AG04450 (cell line): Measurements from ENCODE around the gene PIAS1. TPM values are rescaled to one million over a fixed set of nuclear protein-coding genes. Genes with fewer than 3 reads are reported as not detected.

ENCODE experiments used
- CTCF ChIA-PET: fragments of 300-600, 350-600 bp; formaldehyde crosslinking; extraction: SDS; loops from one replicate; lab custom pipeline; 2022; ENCODE audit warnings: antibody characterized with exemption, inconsistent platforms; lab: Charles Lee
- POLR2A ChIA-PET: fragments of 350-600 bp; formaldehyde crosslinking; extraction: SDS; loops from one replicate; lab custom pipeline; 2021; ENCODE audit warnings: antibody characterized with exemption, inconsistent platforms; lab: Yijun Ruan, JAX
- DNase-seq: peaks from one replicate; pipeline ENCODE4 v3.0.0-alpha.2; 2011; ENCODE audit warnings: low read depth, low spot score
- H3K27ac ChIP-seq: one replicate; pipeline ENCODE4 v1.5.1; 2012; ENCODE audit warnings: low read depth, low read length, control low read depth
- H3K27me3 ChIP-seq: one replicate; pipeline ENCODE4 v1.6.0; 2012; ENCODE audit warnings: low read length; ENCODE audit not compliant: control insufficient read depth, insufficient read depth
- H3K4me3 ChIP-seq: 2 replicates; pipeline ENCODE4 v1.5.1; 2011; ENCODE audit warnings: mild to moderate bottlenecking, low read depth, low read length, control low read depth
- H3K9me3 ChIP-seq: 2 replicates; pipeline ENCODE4 v1.5.1; 2012; ENCODE audit warnings: low read length; ENCODE audit not compliant: control insufficient read depth, insufficient read depth
- polyA plus RNA-seq: library from polyadenylated mRNA; depleted of rRNA; stranded (reverse); fragments of >200 nt; gene quantifications from 2 replicates; pipeline ENCODE4 v1.2.3, GENCODE V29; 2011
- TF ChIP-seq, protein P1 (sequence below): IDR thresholded peaks from 2 replicates; pipeline ENCODE4 v1.5.1; 2011; ENCODE audit warnings: low read depth, low read length, control low read depth, inconsistent platforms

Gene PIAS1
- polyA plus RNA-seq, 1 experiment, result 38.9 TPM

- ChIA-PET CTCF (interaction anchor here (1.6 kb wide), 1 partner anchor 81 kb away, joined by 6 read pairs; no protein-coding TSS in a partner anchor), POLR2A (no interaction called here)
- H3K27ac ChIP-seq, result no peak overlapping the region
- no peaks in the 10 kb centered on the region for H3K27me3 ChIP-seq
- TF ChIP-seq, protein P1, sequence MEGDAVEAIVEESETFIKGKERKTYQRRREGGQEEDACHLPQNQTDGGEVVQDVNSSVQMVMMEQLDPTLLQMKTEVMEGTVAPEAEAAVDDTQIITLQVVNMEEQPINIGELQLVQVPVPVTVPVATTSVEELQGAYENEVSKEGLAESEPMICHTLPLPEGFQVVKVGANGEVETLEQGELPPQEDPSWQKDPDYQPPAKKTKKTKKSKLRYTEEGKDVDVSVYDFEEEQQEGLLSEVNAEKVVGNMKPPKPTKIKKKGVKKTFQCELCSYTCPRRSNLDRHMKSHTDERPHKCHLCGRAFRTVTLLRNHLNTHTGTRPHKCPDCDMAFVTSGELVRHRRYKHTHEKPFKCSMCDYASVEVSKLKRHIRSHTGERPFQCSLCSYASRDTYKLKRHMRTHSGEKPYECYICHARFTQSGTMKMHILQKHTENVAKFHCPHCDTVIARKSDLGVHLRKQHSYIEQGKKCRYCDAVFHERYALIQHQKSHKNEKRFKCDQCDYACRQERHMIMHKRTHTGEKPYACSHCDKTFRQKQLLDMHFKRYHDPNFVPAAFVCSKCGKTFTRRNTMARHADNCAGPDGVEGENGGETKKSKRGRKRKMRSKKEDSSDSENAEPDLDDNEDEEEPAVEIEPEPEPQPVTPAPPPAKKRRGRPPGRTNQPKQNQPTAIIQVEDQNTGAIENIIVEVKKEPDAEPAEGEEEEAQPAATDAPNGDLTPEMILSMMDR, result no peak
- no peaks in the 10 kb centered on the region for H3K9me3 ChIP-seq
- H3K4me3 ChIP-seq, result no peak overlapping the region
- no peak for DNase-seq
These were observed 19.6 kb downstream of the PIAS1 start for GRCh38 chr15:68073576-68074288.

- CTCF ChIA-PET, result interaction anchor here (0.7 kb wide), 1 partner anchor 13 kb away, joined by 6 read pairs; no protein-coding TSS in a partner anchor
These were observed 21.8 kb downstream of the PIAS1 start for GRCh38 chr15:68075764-68076385.

GRCh38 chr15:68078365-68078764 lies 24.2 kb downstream of the PIAS1 start:
- Histone ChIP-seq H3K9me3 (no peaks in the 10 kb centered on the region), H3K4me3 (no peak overlapping the region), H3K27me3 (no peaks in the 10 kb centered on the region), H3K27ac (no peak overlapping the region)
- TF ChIP-seq, protein P1, result no peak
- CTCF ChIA-PET, result no interaction called here
- POLR2A ChIA-PET, result no interaction called here
- no peak for DNase-seq

More at GRCh38 chr15:68075764-68076385, 21.8 kb downstream of the PIAS1 start:
- TF ChIP-seq, protein P1, result no peak
- no peak for DNase-seq
- POLR2A ChIA-PET, result no interaction called here
- Histone ChIP-seq H3K9me3 (no peaks in the 10 kb centered on the region), H3K27me3 (no peaks in the 10 kb centered on the region), H3K27ac (no peak overlapping the region), H3K4me3 (no peak overlapping the region)

DNA sequence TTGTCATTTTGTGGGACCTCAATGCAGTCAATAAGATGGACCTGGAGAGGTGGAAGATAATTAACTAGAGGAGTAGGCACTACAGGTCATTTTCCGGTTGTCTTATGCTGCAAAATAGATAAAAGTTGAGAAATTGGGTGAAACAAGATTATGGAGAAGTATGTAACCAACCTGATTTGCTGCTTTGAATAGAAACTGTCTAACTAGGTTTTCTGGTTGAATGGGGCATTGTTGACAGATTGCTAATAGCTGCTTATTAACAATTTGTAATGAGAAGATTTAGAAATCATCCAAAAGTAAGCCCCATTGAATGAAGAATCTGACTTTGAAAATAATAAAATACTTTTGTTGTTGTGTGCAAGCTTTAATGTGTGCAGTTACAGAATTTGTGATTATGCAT lies 26.2 kb downstream of the PIAS1 start:
- H3K9me3 ChIP-seq, result no peaks in the 10 kb centered on the region
- ChIA-PET CTCF (interaction anchor here (1.3 kb wide), 1 partner anchor 74 kb away, joined by 4 read pairs; no protein-coding TSS in a partner anchor), POLR2A (no interaction called here)
- TF ChIP-seq, protein P1, result no peak
- H3K4me3 ChIP-seq, result no peak overlapping the region
- H3K27ac ChIP-seq, result no peak overlapping the region
- no peaks in the 10 kb centered on the region for H3K27me3 ChIP-seq
- no peak for DNase-seq

GRCh38 chr15:68080783-68081182 lies 26.7 kb downstream of the PIAS1 start:
- ChIA-PET POLR2A (no interaction called here), CTCF (interaction anchor here (1.3 kb wide), 1 partner anchor 74 kb away, joined by 4 read pairs; no protein-coding TSS in a partner anchor)

More at GRCh38 chr15:68080783-68081182, 26.7 kb downstream of the PIAS1 start:
- Histone ChIP-seq H3K27ac (no peak overlapping the region), H3K4me3 (no peak overlapping the region), H3K27me3 (no peaks in the 10 kb centered on the region), H3K9me3 (no peaks in the 10 kb centered on the region)
- TF ChIP-seq, protein P1, result no peak
- DNase-seq, result no peak
